Transverse colon (tissue), 3 donors: Measurements from ENCODE around the gene RLN1.

ENCODE experiments used
- EP300 ChIP-seq: sonication (generic); formaldehyde crosslinking; IDR thresholded peaks from one replicate; pipeline ENCODE4 v1.6.1; 2017; ENCODE audit warnings: antibody characterized with exemption, low read depth
- TF ChIP-seq, protein P1 (sequence below), 5 experiments: fragments of 200-600 bp in 3 of 5; fragments of 450-650 bp in 2 of 5; sonication (generic) in 3 of 5; IDR thresholded peaks; 1 replicate in 2 of 5; 2 replicates in 3 of 5; pipeline ENCODE4 v1.5.1; 2016 to 2017; ENCODE audit warnings: antibody characterized with exemption in 5 of 5, inconsistent platforms in 3 of 5, mild to moderate bottlenecking in 2 of 5, moderate library complexity in 1 of 5

DNA sequence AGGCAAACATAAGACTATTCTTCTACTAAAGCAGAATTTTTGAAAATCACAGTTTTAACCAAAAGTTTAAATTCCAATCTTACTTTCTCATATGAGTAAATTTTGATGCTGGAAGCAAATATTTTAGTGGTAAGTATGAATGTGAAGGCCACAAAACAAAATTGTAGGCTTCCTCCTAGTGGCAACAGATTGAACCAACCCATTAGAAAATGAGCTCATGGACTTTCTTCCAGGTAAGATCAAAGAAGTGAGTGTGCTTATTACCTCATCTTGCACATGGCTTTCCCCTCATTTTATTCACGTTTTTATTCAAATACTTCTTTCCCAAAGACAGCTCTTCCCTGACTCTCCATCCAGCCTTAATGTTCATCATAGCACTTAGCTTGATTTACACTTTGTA is 18.6 kb downstream of the RLN1 start:
- TF ChIP-seq, protein P1, sequence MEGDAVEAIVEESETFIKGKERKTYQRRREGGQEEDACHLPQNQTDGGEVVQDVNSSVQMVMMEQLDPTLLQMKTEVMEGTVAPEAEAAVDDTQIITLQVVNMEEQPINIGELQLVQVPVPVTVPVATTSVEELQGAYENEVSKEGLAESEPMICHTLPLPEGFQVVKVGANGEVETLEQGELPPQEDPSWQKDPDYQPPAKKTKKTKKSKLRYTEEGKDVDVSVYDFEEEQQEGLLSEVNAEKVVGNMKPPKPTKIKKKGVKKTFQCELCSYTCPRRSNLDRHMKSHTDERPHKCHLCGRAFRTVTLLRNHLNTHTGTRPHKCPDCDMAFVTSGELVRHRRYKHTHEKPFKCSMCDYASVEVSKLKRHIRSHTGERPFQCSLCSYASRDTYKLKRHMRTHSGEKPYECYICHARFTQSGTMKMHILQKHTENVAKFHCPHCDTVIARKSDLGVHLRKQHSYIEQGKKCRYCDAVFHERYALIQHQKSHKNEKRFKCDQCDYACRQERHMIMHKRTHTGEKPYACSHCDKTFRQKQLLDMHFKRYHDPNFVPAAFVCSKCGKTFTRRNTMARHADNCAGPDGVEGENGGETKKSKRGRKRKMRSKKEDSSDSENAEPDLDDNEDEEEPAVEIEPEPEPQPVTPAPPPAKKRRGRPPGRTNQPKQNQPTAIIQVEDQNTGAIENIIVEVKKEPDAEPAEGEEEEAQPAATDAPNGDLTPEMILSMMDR (IDR thresholded peaks at IDR 0.05): no peak
- TF ChIP-seq EP300: no peak
